T-helper 2 cell (primary cell): ENCODE measurements around the gene SLC22A31.
A peak's percentile ranks its signal among the peaks of the same experiment; 100 is the strongest.
"Not testable (repeated sequence)": the region's sequence is repeated elsewhere in the genome, so short reads cannot be mapped to it uniquely, and the experiment has no call there.

Experiments
- DNase-seq, 5 experiments: peaks; one replicate each; pipeline versions ENCODE4 v3.0.0 to v3.0.0-alpha.2; 2012 to 2022

Gene SLC22A31

DNA sequence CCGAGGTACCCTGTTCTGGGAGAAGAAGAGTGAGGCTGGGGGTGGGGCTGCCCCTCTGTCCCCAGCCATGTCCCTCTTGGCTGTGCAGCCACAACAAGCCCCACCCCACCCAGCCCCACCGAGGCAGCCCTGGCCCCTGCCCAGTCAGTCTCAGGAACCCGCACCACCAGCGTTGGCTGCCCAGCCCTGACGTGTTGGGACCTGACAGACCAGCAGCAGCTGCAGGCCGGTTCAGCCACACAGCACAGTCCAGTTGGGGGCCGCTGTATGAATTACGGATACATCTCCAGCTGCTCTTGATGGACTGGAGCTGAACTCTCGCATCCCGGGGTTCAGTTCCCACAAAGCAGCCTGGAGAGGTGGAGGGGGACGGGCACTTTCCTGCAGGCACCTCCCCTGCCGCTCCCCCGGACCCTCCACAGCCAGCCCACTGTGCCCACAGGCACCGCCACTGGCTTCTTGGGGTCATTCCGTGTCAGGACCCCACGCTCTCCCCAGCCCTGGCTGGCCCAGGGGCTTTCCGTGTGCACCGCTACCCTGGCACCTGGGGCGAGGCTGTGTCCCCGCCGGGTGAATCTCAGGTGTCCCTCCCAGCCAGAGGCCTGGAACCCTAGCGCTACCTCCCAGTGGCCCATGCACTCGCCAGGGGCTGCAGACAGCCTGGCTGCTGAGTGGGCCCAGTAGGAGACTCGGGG lies 21.7 kb downstream of the SLC22A31 start:
- no peak for DNase-seq

DNA sequence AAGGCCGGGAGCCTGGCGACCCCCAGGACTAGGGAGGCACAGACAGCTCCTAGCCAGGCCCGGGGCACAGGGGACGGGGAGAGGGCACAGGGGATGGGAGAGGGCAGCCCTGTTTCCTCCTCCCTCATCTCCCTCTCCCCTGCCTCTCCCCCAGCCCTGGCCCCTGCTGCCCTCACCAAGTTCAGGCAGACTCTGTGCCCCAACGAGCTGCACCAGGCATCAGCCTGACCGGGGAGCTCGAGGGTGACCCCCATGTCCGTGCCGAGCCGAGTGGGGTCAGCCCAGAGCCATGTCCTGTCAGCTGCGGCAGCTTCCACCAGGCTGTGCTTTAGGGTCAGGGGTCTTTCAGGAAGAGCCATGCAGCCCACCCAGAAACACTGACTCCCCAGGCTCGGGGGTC lies 22.8 kb downstream of the SLC22A31 start:
- DNase-seq = no peak

DNA sequence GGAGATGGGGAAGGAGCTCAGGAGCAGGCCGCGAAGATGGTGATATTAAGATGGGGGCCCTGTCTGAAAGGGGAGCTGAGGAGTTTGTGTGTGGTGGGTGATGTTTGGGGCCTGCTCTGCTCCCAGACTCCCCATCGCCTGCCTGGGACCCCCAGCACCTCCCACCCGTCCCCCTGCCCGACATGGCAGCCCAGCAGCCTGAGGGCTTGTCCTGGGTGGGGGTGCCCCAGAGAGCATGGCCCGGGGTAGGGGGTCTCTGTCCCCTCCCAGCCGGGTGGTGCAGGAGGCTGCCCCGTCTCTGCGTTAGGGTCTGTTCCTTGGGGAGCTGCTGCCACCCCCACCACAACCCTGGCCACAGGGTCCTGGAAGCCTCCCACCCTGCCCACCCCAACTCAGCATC lies 23.6 kb downstream of the SLC22A31 start:
- no peak for DNase-seq

DNA sequence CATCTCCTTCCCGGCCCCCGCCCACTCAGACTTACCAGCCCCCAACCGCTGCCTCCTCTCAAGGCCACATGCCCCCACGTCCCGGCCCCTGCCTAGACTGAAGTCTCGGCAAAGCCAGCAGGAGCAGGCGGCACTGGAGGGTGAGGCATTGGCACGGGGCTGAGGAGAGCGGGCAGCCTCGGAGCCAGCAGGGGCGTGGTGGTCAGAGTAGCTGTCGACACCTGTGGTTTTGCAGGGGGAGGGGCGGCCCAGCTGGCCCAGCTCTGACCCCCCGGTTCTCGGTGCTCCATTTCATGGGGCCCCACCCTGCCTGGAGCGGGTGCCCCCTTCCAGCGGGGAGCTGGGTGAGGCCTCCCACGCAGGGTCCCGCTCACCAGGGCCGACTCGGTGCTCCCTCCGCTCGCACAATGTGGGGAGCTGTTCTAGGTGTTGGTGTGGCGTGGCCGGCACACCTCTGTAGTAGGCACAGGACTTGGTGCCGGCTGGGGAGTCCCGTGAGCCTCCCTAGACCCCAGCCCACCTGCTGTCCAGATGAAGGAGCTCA lies 24.1 kb downstream of the SLC22A31 start:
- no peak for DNase-seq

DNA sequence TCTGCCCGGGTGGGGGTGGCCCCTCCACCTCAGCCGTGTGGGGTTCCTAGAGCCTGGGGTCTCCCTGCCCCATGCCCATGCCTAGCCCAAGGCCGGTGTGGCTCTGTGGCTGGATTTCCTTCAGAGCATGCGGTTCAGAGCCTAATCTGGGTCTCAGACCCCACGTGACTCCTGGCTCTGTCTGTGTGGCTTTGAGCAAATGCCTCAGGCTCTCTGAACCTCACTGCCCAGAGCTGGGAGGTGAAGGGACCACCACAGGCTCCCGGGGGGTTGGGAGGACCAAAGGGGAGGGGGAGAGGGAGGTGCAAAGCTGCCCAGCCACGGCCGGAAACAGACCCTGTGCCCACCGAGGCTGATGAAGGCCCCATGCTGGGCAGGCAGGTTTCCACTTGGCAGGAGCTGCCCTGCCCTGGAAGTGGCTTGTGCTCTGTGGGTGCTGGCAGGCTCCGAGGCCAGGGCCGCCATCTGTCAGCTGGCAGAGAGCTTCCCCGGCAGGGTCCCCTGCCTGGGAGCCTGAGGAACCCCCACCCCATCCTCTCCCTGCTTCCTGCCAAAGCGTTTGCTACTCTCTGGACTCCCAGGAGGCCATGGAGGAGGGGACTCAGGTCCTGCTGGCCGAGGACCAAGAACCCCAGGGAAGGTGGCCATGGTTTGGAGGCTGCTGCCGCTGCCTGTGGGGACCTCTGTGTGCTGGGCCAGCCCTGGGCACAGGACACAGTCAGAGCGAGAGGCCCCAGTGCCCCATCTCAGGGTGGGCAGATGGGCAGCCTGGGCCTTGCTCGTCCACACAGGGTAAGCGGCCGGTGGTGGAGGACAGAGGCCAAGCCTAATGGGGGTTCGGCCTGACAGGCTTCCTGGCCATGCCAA lies 24.8 kb downstream of the SLC22A31 start:
- no peak for DNase-seq

DNA sequence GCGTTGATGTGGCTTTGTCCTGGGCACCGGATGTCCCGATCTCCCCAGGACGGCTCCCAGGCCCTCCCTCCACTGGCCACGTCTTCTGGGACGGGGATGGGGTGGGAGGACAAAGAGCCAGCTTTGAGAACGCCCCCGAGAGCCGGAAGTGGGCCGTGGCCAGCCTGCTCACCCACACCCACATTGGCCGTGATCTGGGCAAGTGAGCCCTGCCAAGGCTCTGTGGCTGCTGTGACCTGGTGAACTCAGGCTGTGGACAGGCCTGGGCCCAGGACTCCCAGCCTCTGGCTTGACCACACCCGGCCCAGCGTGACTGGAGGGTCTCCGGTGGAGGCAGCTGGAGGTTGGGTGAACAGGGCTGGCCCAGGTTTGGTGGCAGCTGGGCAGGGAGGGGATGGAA lies 25.5 kb downstream of the SLC22A31 start:
- DNase-seq = no peak

DNA sequence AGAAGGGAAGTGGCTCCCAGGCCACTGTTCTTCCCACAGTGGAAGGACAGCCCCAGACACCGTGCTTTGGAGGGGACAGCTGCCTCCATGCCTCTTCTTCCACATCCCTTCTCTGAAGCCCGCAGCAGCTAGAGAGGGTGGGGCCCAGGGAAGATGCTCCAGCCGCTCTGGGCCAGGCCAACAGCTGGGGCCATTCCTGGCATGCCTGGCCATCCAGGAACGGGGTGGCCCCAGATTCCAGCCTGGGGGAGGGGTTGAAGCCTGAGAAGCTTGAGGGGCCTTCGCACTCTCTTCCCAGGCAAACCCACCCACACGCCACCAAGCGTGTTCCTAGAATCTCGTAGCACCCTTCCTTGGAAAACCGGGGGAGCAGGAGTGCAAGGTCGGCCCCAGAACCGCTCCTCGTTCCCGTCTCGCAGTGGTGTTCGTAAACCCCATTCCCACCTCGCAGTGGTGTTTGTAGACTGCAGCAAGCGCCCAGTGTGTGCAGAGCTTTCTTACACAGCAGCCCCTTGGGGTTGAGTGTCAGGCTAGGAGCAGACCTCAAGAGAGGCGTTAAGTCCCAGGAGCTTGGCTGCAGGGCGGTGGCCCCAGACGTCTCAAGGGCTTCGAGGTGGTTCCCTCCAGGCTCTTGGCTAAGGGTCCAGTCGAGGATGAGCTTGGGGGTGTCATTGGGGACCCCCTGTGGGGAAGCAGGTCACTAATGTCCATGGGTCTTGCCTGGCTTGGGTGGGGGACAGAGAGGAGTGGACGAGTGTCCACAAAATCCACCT lies 26.1 kb downstream of the SLC22A31 start:
- DNase-seq = no peak

DNA sequence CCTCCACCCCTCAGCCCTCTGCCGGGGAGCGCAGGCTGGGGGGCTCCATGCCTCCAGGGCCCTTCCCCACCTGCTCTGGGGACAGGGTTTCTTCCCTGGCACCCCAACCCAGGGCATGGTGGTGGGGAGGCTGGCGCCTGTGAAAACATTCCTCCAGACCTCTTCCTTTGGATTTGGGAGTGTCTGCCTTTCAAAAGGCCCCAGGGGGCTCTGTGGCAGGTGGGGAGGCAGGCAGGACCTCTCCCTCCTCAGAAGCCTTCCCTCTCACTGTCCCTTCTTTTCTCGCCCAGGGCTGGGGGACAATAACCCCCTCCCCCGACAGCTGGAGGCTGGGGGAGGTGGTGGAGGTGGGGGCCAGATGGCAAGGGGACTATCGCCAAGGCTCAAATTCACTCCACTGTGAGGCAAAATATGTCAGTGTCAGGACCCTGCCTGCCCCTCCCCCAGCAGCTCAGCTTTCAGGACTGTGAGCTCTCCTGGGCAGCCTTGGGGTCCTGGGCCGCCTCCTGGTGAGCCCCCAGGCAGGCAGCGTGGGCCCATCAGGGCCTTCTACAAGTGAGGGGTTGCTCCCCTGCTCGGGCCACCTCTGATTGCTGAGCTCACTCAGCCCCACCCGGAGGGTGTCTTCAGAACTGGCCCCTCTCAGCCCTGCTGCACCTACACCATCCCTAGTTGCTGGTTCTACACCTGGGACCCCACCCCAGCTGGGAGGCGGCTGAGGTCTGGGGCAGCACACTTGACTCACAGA lies 27.0 kb downstream of the SLC22A31 start:
- no peak for DNase-seq

DNA sequence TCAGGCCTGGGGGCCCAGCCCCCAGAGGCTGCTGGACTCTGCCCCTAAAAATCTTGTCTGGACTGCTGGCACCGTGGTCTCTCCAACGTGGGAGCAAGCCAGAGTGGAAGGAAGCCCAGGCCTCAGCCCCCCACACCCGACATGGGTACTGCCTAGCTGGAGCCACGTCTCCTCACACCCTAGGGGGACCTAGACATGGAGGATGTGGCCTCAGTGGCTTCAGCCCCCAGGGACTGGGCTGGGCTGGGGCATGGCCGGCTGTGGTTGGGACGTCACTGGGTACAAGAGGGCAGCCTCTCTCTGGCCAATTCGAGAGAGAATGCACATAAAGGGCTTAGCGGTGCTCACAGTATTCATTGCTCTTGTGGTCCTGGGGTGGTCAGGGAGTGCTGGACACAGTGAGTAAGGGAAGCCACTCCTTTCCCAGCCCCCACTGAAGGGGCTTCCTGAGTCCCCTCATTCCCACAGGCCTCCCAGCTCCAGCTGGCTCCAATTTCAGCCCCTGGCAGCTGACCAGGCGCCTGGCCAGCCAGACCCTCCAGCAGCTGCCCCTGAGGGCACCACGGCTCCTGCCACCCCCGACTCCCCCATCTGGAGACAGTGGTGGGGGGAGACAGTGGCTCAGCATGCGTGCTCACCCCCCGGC lies 27.7 kb downstream of the SLC22A31 start:
- DNase-seq = no peak

DNA sequence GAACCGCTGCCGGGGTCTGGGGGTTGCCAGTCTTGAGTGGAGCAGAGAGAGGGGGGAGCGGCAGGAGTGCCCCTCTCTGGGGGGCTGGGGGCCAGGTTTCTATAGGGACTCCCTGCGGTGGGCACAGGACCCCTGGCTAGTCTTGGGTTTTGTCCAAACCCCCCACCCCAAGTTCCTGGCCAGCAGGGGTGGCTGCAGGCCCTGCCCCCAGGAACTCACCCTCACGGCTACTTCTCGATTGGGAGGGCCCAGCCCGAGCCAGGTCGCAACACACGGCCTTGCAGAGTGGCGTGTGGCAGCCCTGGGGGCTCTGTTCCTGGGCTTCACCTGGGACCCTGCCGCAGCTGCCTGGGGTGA lies 28.2 kb downstream of the SLC22A31 start:
- DNase-seq = no peak

DNA sequence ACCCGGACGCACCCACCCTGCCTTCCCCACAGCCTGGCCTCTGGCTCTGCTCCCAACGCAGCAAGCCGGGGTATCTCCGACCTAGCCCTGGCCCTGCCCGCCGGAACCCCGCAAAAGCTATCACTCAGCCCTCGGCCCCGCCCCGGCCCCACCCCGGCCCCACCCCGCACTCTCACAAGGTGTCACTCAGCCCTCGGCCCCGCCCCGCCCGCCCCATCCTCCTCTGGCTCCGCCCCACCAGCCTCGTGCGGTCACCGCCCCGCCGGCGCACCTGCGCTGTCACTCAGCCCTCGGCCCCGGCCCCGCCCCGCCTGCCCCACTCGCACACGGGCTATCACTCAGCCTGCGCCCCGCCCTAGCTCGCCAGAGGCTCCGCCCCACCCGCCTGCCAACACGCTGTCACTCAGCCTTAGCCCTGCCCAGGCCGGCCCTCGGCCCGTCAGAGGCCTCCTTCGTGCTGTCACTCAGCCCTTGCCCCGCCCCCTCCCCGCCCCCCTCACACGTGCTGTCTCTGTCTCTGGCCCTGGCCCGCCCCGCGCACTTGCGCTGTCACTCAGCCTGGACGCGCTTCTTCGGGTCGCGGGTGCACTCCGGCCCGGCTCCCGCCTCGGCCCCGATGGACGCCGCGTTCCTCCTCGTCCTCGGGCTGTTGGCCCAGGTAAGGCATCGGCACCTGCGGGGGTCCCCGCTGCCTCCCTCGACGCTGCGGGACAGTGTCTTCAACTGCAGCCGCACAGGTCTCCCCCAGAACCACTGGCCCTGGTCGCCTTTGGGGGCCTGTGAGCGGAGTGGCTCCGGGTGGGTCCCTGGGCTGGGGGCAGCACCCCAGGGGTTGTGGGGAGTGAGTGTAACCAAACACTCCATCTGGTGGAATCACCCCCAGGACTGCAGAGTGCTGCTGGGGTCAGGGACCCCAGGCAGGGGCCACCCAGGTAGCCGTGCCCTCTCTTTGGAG lies 28.8 kb downstream of the SLC22A31 start, which contains the start of gene CDH15:
TSS of gene CDH15 (plus strand) at position 533 of the 955 bp plus-strand sequence. CDS start at position 617, 84 bp downstream.
- DNase-seq = peak; percentile 86 to 97 (median 94)

DNA sequence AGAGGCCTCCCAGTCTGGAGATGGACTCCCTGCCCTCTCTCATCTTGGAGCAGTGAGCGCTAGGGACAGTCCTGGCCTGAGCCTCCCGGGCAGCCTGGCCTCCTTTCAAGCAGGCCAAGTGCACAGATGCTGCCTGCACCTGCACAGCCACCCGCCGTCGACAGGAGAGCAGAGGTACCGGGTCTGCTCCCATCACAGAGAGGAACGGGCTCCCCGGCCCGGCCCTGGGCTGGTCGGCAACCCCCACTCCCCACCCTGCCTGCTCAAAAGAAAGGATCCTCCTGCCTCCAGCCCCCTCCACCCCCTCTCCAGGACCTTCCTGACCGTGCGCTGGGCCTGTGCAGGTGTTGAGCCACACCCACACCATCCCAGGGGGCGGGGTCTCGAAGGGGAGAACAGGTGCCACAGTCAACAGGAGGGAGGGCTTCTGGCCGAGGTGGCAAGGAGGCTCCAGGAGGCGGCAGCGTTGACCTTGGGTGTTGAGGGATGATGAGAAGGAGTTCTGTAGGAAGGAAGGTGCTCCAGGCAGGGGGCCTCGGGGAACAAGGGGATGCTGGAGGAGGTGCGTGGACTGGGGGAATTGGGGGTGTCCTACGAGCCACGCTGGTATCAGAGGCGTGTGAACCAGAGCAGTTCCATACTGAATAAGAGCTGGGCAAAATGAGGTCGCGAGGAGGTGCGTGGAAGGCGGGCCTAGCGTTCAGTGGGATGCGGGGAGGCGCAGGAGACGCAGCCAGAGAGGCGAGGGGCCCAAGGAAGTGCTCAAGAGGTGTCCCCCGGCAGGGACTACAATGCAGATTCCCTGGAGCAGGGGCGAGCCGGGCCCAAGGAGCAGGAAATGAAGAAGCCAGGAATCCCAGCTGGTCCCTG lies 29.8 kb downstream of the SLC22A31 start:
- no peak for DNase-seq

DNA sequence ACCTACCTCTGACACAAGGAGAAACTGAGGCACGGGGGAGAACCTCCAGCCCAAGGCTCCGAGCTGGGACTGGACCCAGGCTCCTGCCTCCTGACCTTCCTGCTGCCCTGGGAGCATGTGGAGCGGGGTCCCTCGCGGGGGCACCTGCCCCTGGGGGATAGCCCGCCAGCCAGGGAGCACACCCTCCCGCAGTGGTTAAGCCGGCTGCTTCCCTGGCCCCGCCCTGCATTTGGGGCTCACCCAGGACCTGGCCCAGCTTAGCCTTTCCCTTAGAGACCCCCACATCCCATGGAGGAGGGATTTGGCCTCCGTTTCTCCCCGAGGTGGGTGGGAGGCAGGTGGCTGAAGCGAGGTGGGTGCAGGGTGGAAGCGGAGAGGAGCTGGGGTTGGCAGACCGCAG lies 30.6 kb downstream of the SLC22A31 start:
- DNase-seq = no peak

DNA sequence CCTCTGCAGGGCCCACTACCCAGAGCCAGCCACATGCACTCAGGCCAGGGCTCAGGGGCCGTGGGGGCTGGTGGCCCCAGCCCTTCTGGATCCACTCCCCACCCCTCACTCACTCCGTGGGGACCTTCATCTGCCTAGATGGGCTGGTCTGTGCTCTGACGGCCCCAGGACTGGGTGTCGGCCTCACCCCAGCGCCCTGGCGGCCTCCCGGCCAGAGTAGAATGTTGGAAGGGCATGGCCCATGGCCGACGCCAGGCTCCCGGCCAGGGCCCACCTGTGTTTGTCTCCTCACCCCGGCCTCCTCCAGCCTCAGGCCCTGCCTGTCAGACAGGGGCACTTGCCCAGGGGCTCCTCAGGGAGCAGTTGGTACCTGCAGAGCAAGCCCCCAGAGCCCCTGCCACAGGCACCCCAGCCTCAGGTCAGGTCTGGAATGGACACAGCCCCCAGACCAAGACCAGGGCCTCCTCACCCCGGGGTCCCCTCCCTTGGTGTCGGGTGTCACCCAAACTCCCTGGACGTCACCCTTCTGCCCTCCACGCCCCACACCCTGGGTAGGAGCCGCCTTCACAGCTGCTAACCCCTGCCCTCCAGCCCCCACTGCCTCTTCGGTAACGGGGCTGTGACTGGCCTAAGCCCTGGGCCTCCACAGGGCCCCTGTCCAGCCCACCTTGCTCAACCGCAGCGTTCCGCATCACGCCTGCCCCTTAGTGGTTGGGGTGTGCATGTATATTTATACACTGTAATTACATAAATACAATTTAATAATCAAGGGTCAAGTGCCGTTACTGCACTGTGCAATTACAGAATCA lies 31.8 kb downstream of the SLC22A31 start:
- no peak for DNase-seq

DNA sequence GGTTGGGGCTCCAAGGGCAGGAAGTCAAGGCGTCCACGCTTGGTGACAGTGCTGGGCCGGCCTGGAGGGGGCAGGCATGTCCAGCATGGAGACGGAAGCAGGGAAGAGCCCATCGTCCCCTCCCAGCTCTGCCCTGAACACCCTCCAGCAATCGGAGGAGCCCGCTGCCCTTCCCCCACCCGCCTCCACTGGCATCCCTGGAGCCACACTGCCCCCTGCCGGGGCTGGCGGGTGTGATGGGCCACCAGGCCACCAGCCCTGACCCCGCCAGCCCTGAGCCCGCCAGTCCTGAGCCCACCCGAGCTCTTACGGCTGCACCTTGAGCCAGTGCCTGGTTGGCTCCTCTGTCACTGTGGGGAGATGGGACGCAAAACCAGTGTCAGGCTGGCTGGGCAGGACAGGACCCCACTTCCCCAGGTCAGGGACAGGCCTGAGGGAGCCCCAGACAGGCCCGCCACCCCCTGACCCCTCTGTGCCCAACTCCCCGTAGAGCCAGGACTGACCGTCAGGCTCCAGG lies 32.9 kb downstream of the SLC22A31 start:
- peak; percentile 62 to 74 (median 72) for DNase-seq

DNA sequence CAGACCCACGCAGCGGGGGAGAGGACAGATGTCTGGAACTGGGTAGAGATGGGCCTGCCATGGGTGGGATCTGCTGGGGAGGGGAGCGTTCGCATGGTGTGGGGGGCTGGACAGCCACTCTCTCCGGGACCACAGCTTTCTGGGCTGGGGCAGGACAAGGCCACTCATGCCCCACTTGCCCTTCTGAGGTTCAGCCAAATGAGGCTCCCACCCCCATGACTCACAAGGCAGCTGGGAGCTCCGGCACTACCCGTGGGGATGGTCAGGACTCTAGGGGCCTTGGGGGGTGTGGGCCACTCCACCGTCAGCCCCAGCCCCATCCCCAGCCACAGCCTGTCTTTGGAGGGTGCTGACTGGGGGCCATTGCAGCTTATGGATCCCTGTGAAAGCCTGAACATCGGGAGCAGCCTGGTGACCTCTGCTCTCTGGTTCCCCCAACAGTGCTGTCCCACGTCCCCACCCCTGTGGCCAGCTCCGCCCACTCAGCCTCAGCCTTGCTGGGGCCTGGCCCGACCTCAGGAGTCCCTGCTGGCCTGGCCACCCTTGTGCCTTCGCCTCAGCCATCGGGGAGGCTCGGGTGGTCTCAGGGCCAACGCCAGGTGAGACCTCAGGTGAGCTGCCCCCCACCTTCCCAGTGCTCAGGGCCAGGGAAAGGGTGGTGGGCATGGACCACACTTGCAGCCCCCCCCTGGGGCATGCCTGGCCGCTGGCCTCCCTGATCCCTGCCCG lies 33.5 kb downstream of the SLC22A31 start:
- DNase-seq = no peak

DNA sequence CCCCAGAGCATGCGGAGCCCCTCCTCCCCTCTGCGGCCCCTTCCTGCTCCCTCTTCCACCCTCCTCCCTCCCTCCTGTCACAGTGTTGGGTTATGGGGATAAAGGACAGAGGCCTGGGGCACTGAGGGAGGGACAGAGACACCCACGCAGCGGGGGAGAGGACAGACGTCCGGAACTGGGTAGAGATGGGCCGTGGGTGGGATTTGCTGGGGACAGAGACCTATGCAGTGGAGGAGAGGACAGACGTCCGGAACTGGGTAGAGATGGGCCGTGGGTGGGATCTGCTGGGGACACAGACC lies 34.7 kb downstream of the SLC22A31 start:
- not testable (repeated sequence) for DNase-seq
